AG09319 (cell line): ENCODE data around the gene C19orf81.

ENCODE experiments used
- DNase-seq: peaks from one replicate; pipeline ENCODE4 v3.0.0-alpha.2; 2010; ENCODE audit warnings: low read depth; ENCODE audit errors: extremely low read depth
- CTCF ChIP-seq: IDR thresholded peaks from 2 replicates; pipeline ENCODE4 v1.5.1; 2011; ENCODE audit warnings: low read depth, mild to moderate bottlenecking, inconsistent platforms, low read length, moderate library complexity

Gene C19orf81

DNA sequence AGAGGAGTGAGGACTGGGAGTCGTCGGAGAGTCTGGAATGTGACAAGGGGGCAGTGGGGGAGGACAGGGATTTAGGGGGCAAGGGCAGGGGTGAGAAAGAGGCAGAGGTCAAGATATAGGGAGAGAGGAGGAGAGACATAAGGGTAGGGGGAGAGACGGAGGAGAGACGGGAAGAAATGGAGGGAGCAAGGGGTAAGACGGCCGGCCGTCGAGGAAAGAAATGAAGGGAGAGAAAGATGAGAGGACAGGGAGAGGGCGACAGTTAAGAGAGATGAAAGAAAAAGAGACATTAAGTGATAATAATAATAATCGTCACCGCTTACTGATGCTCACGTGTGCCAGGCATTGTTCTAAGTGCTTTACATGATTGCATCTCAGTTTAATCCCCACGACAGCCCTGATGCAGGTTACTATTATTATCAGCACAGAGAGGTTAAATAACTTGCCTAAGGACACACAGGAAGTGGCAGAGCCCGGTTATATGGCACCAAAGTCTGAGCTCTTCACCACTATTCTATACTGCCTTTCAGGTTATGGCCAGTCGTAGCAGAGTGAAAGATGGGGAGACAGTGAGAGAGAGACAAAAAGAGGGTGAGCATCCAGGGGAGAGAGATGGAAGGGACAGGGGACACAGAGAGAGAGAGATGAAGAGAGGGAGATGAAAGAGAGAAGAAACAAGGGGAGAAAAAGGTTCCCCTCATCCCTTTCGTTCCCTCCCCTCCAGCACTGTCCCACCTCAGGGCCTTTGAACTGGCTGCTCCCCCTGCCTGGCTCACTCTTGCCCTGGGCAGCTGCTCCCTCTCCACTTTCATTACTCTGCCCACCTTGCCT is 13.6 kb downstream of the C19orf81 start:
- DNase-seq: no peak
- no peak for TF ChIP-seq CTCF

DNA sequence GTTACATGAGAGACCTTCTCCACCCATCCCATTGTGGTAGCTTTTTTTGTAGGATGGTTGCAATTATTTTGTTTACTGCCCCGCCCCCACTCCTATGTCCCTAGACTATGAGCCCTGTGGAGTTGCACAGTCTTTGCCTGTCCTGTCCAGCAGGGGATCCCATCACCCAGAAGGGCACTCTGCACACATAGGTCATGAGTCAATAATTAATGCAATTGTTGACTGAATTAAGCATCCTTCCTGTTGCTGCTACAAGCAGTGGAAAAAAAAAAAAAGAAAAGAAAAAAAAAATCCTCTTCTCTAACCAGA is 14.2 kb downstream of the C19orf81 start:
- DNase-seq: no peak
- peak; percentile 15 for TF ChIP-seq CTCF

DNA sequence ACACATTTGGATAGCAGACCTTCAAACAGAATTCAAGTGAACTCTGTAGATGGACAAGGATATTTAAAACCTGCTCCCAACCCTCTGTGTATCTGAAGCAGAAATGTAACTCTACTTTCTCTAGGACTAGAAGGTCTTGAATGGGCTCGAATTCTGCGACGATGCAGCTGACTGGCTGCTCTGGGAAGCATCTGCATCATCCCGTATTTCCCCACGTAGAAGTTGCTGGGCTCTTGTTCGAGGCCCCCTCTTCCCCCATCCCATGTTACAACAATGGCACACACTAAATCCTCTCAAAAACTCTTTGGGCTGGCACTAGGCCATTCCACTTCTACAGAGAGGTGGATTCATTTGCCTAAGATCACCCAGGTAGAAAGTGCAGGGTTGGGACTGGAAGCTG is 15.0 kb downstream of the C19orf81 start:
- DNase-seq: no peak

GRCh38 chr19:50666346-50667176 is 17.3 kb downstream of the C19orf81 start:
- no peak for TF ChIP-seq CTCF
- no peak for DNase-seq

More for the DNA sequence above, 15.0 kb downstream of the C19orf81 start:
- TF ChIP-seq CTCF: no peak

DNA sequence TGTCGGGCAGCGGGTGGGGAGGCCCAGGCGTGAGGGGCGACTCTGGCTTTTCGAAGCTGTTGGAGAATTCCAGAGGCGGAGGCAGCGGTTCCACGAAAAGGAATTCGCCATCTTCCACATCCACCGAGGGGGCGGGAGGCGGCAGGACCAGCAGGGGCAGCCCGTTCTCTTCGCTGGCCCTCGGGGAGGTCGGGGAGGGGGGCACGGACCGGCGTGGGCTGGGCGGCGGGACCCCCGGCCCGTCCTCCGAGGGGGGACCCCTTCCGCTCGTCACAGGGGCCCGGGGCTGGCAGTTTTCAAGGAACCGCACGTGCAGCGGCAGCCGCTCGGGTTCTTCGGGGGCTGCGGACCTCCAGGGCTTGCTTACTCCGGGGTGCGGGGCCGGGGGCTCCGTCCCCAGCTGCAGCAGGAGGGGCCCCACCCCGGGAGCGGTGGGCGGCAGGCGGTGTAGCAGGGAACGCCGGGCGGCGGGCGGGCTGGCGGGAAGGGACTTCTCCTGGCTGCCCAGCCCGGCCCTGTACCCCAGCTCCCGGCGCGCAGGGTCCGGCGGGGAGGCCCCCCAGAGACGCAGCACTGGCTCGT is 18.0 kb downstream of the C19orf81 start:
- DNase-seq: no peak
- no peak for TF ChIP-seq CTCF

DNA sequence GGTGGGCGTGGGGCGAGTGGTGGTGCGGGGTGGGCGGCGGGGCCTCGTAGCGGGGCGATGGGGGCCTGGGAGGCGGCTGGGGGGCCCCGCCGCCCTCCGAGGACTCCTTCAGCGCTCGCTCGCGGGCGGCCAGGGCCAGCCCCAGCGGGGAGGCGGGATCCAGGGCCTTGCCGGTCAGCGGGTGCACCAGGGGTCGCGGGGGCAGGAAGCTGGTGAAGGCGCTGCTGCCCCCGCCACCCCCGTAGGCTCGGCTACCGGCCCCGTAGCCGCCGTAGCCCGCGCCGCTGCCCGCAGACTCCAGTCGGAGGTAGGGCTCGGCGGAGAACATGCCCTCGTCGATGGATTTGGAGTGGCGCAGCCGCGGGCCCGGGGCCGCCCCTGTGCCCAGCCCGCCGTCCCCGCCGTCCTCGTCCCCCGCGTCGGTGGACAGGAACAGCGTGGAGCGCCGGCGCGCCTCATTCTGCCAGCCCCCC is 18.6 kb downstream of the C19orf81 start:
- TF ChIP-seq CTCF: no peak
- DNase-seq: no peak

DNA sequence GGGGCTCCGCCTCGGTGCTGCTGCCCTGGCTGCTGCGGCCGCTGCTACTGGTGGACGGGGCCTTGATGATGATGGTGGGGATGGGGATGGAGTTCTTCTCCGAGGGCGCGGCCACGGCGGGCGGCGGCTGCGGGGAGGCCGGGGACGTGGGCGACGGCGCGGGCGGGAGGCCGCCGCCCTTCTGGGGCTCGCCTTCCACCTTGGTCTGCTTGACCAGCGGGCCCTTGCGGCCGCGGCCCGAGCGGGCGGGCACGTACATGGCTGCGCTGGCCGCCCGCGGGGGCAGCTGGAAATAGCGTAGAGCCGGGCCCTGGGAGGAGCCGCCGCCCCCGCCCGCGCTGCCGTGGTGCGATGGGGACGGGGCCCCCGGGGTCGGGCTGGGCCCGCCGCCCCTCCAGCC is 19.2 kb downstream of the C19orf81 start:
- DNase-seq: no peak
- no peak for TF ChIP-seq CTCF
